AG04450 (cell line): ENCODE measurements around the gene UBE2Z. TPM values are rescaled to one million over a fixed set of nuclear protein-coding genes. Genes with fewer than 3 reads are reported as not detected.

ENCODE experiments used
- CTCF ChIA-PET: fragments of 300-600, 350-600 bp; formaldehyde crosslinking; extraction: SDS; loops from one replicate; lab custom pipeline; 2022; ENCODE audit warnings: antibody characterized with exemption, inconsistent platforms; lab: Charles Lee
- POLR2A ChIA-PET: fragments of 350-600 bp; formaldehyde crosslinking; extraction: SDS; loops from one replicate; lab custom pipeline; 2021; ENCODE audit warnings: antibody characterized with exemption, inconsistent platforms; lab: Yijun Ruan, JAX
- DNase-seq: peaks from one replicate; pipeline ENCODE4 v3.0.0-alpha.2; 2011; ENCODE audit warnings: low read depth, low spot score
- H3K27ac ChIP-seq: one replicate; pipeline ENCODE4 v1.5.1; 2012; ENCODE audit warnings: low read depth, low read length, control low read depth
- H3K27me3 ChIP-seq: one replicate; pipeline ENCODE4 v1.6.0; 2012; ENCODE audit warnings: low read length; ENCODE audit not compliant: control insufficient read depth, insufficient read depth
- H3K4me3 ChIP-seq: 2 replicates; pipeline ENCODE4 v1.5.1; 2011; ENCODE audit warnings: mild to moderate bottlenecking, low read depth, low read length, control low read depth
- H3K9me3 ChIP-seq: 2 replicates; pipeline ENCODE4 v1.5.1; 2012; ENCODE audit warnings: low read length; ENCODE audit not compliant: control insufficient read depth, insufficient read depth
- CTCF ChIP-seq: IDR thresholded peaks from 2 replicates; pipeline ENCODE4 v1.5.1; 2011; ENCODE audit warnings: low read depth, low read length, control low read depth, inconsistent platforms
- polyA minus RNA-seq: library from RNA; depleted of rRNA, polyadenylated mRNA; stranded (reverse); fragments of >200 nt; gene quantifications from 2 replicates; pipeline ENCODE4 v1.2.3, GENCODE V29; 2011; rRNA and poly(A)+ RNA removed
- polyA plus RNA-seq: library from polyadenylated mRNA; depleted of rRNA; stranded (reverse); fragments of >200 nt; gene quantifications from 2 replicates; pipeline ENCODE4 v1.2.3, GENCODE V29; 2011; rRNA removed

UBE2Z gene
- polyA plus RNA-seq (176 and 178 TPM in 2 replicates), polyA minus RNA-seq (138 and 142 TPM in 2 replicates)

- H3K27ac ChIP-seq = peak within 1 kb of the TSS; percentile 89
- H3K9me3 ChIP-seq = no peaks in the 10 kb centered on the region
- DNase-seq = peak; percentile 85
- ChIA-PET POLR2A (interaction anchor here (0.5 to 1.9 kb wide), 4 partner anchors 9 to 239 kb away, joined by 3 to 9 read pairs (median 5); partner anchors contain the start of gene ATP5MC1), CTCF (interaction anchor here (0.8 to 2.8 kb wide), 5 partner anchors 24 to 128 kb away, joined by 4 to 21 read pairs (median 5); no protein-coding TSS in a partner anchor)
- TF ChIP-seq CTCF = no peak
- H3K27me3 ChIP-seq = no peaks in the 10 kb centered on the region
- peak within 1 kb of the TSS; percentile 84 for H3K4me3 ChIP-seq
These were observed at the start of gene UBE2Z for GRCh38 chr17:48908047-48908843. Gene UBE2Z (plus strand): TSS chr17:48908407. CDS start chr17:48908504, 97 bp downstream.

- DNase-seq = no peak
- POLR2A ChIA-PET = no interaction called here
- TF ChIP-seq CTCF = 0 out of 2 replicates have a peak, but pooled peaks have one; percentile 25
These were observed 48.2 kb upstream of the UBE2Z start for GRCh38 chr17:48860034-48860433.

GRCh38 chr17:48860456-48860855 is 47.8 kb upstream of the UBE2Z start:
- ChIA-PET POLR2A (no interaction called here), CTCF (interaction anchor here (9.2 kb wide), 1 partner anchor 18 kb away, joined by 63 read pairs; no protein-coding TSS in a partner anchor)
- no peak for DNase-seq
- H3K4me3 ChIP-seq = no peak overlapping the region
- TF ChIP-seq CTCF = no peak
- H3K9me3 ChIP-seq = no peaks in the 10 kb centered on the region
- H3K27me3 ChIP-seq = no peaks in the 10 kb centered on the region
- no peak overlapping the region for H3K27ac ChIP-seq

More at GRCh38 chr17:48860034-48860433, 48.2 kb upstream of the UBE2Z start:
- no peaks in the 10 kb centered on the region for H3K27me3 ChIP-seq
- no peaks in the 10 kb centered on the region for H3K9me3 ChIP-seq
- CTCF ChIA-PET = interaction anchor here (0.8 kb wide), 1 partner anchor 9 kb away, joined by 3 read pairs; no protein-coding TSS in a partner anchor
- no peak overlapping the region for H3K4me3 ChIP-seq
- H3K27ac ChIP-seq = no peak overlapping the region

GRCh38 chr17:48868916-48869500 is 39.2 kb upstream of the UBE2Z start:
- ChIA-PET CTCF (interaction anchor here (1.2 to 9.2 kb wide), 3 partner anchors 10 to 65 kb away, joined by 3 to 63 read pairs (median 5); no protein-coding TSS in a partner anchor), POLR2A (interaction anchor here (1.3 kb wide), 1 partner anchor 24 kb away, joined by 4 read pairs; the partner anchor contains the start of gene ATP5MC1)
- H3K27ac ChIP-seq = no peak overlapping the region
- no peaks in the 10 kb centered on the region for H3K9me3 ChIP-seq
- no peak for DNase-seq
- peaks cover 5% of the 10 kb centered on the region for H3K27me3 ChIP-seq
- no peak for TF ChIP-seq CTCF
- H3K4me3 ChIP-seq = no peak overlapping the region
